ENCODE data around the gene SIRT3. TPM values are rescaled to one million over a fixed set of nuclear protein-coding genes. Genes with fewer than 3 reads are reported as not detected.

The SIRT3 gene
- total and polyA plus RNA-seq, 2 of the 4 experiments (the other 2 are of a cell fraction): 5.4 to 18.6 TPM

GRCh38 chr11:200224-201003 is 35.7 kb downstream of the SIRT3 start:
- H4K91ac ChIP-seq (ENCODE audit: insufficient read depth, low read depth, low read length): no peak overlapping the region
- peaks cover 41% of the 10 kb centered on the region for H3K36me3 ChIP-seq (ENCODE audit: control insufficient read depth, insufficient read depth, low read length)
- ATAC-seq (ENCODE audit: low read depth): no peak
- H2AFZ ChIP-seq (replicated peaks; ENCODE audit: low read length, poor library complexity): no peak overlapping the region
- CTCF ChIA-PET: no interaction called here
- no peak for TF ChIP-seq FOS (IDR thresholded peaks at IDR 0.05; ENCODE audit: low read depth, low read length)
- no peak for TF ChIP-seq CEBPB (IDR thresholded peaks at IDR 0.05; ENCODE audit: low read depth, low read length)
- no peak for TF ChIP-seq RFX5 (IDR thresholded peaks at IDR 0.05; ENCODE audit: low read depth, low read length)
- TF ChIP-seq BHLHE40 (IDR thresholded peaks at IDR 0.05; ENCODE audit: low read depth, low read length): no peak
- TF ChIP-seq ELK1 (IDR thresholded peaks at IDR 0.05; ENCODE audit: borderline replicate concordance, low read depth, low read length): no peak
- no peak for TF ChIP-seq NFE2L2 (IDR thresholded peaks at IDR 0.05; ENCODE audit: low read depth, low read length)
- no peak for TF ChIP-seq SMC3 (IDR thresholded peaks at IDR 0.05; ENCODE audit: low read depth, low read length)
- TF ChIP-seq MAFK (IDR thresholded peaks at IDR 0.05; ENCODE audit: low read depth, low read length): no peak
- TF ChIP-seq CHD1 (IDR thresholded peaks at IDR 0.05; ENCODE audit: low read depth, low read length): no peak
- TF ChIP-seq RAD21 (IDR thresholded peaks at IDR 0.05; ENCODE audit: low read length): no peak
- TF ChIP-seq CTCF (conservative IDR thresholded peaks at IDR 0.05; ENCODE audit: low read depth, low read length): no peak
- no peak for TF ChIP-seq MAZ (IDR thresholded peaks at IDR 0.05; ENCODE audit: borderline replicate concordance, low read depth, low read length)
- TF ChIP-seq USF2 (IDR thresholded peaks at IDR 0.05; ENCODE audit: low read depth, low read length): no peak
- no peak for TF ChIP-seq POLR2A (IDR thresholded peaks at IDR 0.05; ENCODE audit: low read depth, low read length)
- TF ChIP-seq RCOR1 (IDR thresholded peaks at IDR 0.05; ENCODE audit: insufficient replicate concordance, low read length): no peak
- TF ChIP-seq MXI1 (IDR thresholded peaks at IDR 0.05; ENCODE audit: borderline replicate concordance, low read depth, low read length): no peak
- 80% methylated on average over 1 of the region's 13 CpGs; no CpG with 5 or more reads in 1 of the 2 experiments for WGBS, 2 experiments (ENCODE audit: extremely low coverage in 2 of 2, insufficient read length in 1 of 2)
- H3K79me1 ChIP-seq (ENCODE audit: low read depth in 1 of 2, low read length in 2 of 2): peaks cover 23 to 52% of the 10 kb centered on the region in 2 experiments; a peak in 3 of 4 replicates
- H2BK120ac ChIP-seq (ENCODE audit: low read depth, low read length): no peak overlapping the region
- H3K56ac ChIP-seq (ENCODE audit: extremely low read depth, insufficient read depth, low read length): no peak overlapping the region
- H3K9me1 ChIP-seq (ENCODE audit: insufficient read depth, low read length): peaks cover 27% of the 10 kb centered on the region
- no peak overlapping the region for H3K14ac ChIP-seq (replicated peaks; ENCODE audit: low read depth, low read length)
- no peak overlapping the region for H3K4ac ChIP-seq (ENCODE audit: low read depth, low read length)
- no peak overlapping the region for H2AK5ac ChIP-seq (ENCODE audit: low read depth, low read length)
- peaks cover 1% of the 10 kb centered on the region; the same call in 1 of the 2 replicates for H3K4me1 ChIP-seq (ENCODE audit: control insufficient read depth, insufficient read depth, low read length)
- in situ Hi-C loops (cut with MboI; ENCODE audit: low sequenced_read_pairs) (no loop called here), intact Hi-C loops (cut with micrococcal nuclease) (no loop called here), dilution Hi-C loops (cut with HindIII; ENCODE audit: low sequenced_read_pairs, unreplicated experiment) (no loop called here)
- H3K18ac ChIP-seq (ENCODE audit: low read depth, low read length): no peak overlapping the region
- peak overlapping the region; percentile 3 for H2AK9ac ChIP-seq (replicated peaks; ENCODE audit: low read depth, low read length, poor library complexity)
- DNase-seq: no peak
- H3K9ac ChIP-seq (ENCODE audit: low read depth, low read length): no peak overlapping the region
- POLR2A ChIA-PET (ENCODE audit: unreplicated experiment): no interaction called here
- no peak overlapping the region for H4K5ac ChIP-seq (ENCODE audit: low read depth, low read length)
- no peak overlapping the region for H3K4me3 ChIP-seq (ENCODE audit: insufficient read depth, low read depth, low read length)
- no peaks in the 10 kb centered on the region for H3K27me3 ChIP-seq (ENCODE audit: control insufficient read depth, insufficient read depth, low read length)
- no peak overlapping the region for H2BK15ac ChIP-seq (ENCODE audit: low read depth, low read length)
- H3K9me3 ChIP-seq (ENCODE audit: control insufficient read depth, insufficient read depth, low read length): no peaks in the 10 kb centered on the region
- BruUV-seq (replicated peaks): no TSS peak
- no peak overlapping the region for H2BK20ac ChIP-seq (ENCODE audit: low read depth, low read length)
- no peak overlapping the region for H3K4me2 ChIP-seq (ENCODE audit: low read depth, low read length)
- no peak overlapping the region for H3K27ac ChIP-seq (ENCODE audit: insufficient read depth, low read length)
- H4K8ac ChIP-seq (ENCODE audit: low read depth in 2 of 2, low read length in 2 of 2): no peak overlapping the region
- no peak overlapping the region for H2BK5ac ChIP-seq (ENCODE audit: low read depth, low read length, poor library complexity, severe bottlenecking)
- peaks cover 44% of the 10 kb centered on the region for H4K20me1 ChIP-seq (ENCODE audit: insufficient read depth, low read length)
- no peak overlapping the region for H3K23ac ChIP-seq (ENCODE audit: low read depth, low read length)

Measured in IMR-90 (cell line).